WTC11 (cell line): ENCODE results near the gene OTOGL. TPM values are rescaled to one million over a fixed set of nuclear protein-coding genes. Genes with fewer than 3 reads are reported as not detected.

Source experiments
- ATAC-seq: fragments of 200-7000 bp; cut with Tn5 transposase; 2 replicates; pipeline ENCODE4 v1.10.0; 2021; ENCODE audit warnings: mild to moderate bottlenecking, moderate library complexity
- CTCF ChIA-PET: fragments of 300-600 bp; sonication (Branson Sonifier 250); formaldehyde crosslinking; loops from one replicate; lab custom pipeline; 2021; ENCODE audit warnings: antibody characterized with exemption; lab: Charles Lee
- POLR2A ChIA-PET: fragments of 350-600 bp; sonication (Branson Sonifier 250); formaldehyde crosslinking; loops from one replicate; lab custom pipeline; 2021; ENCODE audit warnings: antibody characterized with exemption; lab: Charles Lee
- DNase-seq: peaks from one replicate; pipeline ENCODE4 v3.0.0; 2021; ENCODE audit warnings: low spot score
- H3K27ac Mint-ChIP-seq: 2 replicates; pipeline ENCODE4 v1.8.0; 2021; ENCODE audit warnings: mixed read lengths
- H3K27me3 Mint-ChIP-seq: 2 replicates; pipeline ENCODE4 v1.8.0; 2021; ENCODE audit warnings: low read depth, mild to moderate bottlenecking, moderate library complexity, mixed read lengths
- H3K36me3 Mint-ChIP-seq: 2 replicates; pipeline ENCODE4 v1.8.0; 2021; ENCODE audit warnings: mixed read lengths
- H3K4me1 Mint-ChIP-seq: 2 replicates; pipeline ENCODE4 v1.8.0; 2022; ENCODE audit warnings: mixed read lengths
- H3K4me3 Mint-ChIP-seq: 2 replicates; pipeline ENCODE4 v1.8.0; 2021; ENCODE audit warnings: mild to moderate bottlenecking, moderate library complexity, mixed read lengths
- H3K9me3 Mint-ChIP-seq: 2 replicates; pipeline ENCODE4 v1.8.0; 2021; ENCODE audit warnings: mixed read lengths
- AR ChIP-seq: fragments of 250-450 bp; sonication (Bioruptor Pico); IDR thresholded peaks from 2 replicates; pipeline ENCODE4 v1.9.0; 2021; ENCODE audit warnings: mild to moderate bottlenecking
- ATF1 ChIP-seq: sonication (generic); formaldehyde crosslinking; IDR thresholded peaks from 2 replicates; pipeline ENCODE4 v1.8.1; 2023; ENCODE audit warnings: mild to moderate bottlenecking, moderate library complexity, missing genetic modification reagents
- ATF6 ChIP-seq: sonication (generic); formaldehyde crosslinking; IDR thresholded peaks from 2 replicates; pipeline ENCODE4 v1.8.1; 2023; ENCODE audit warnings: mild to moderate bottlenecking, missing genetic modification reagents
- CREB1 ChIP-seq: sonication (generic); formaldehyde crosslinking; IDR thresholded peaks from 2 replicates; pipeline ENCODE4 v1.8.0; 2023; ENCODE audit warnings: mild to moderate bottlenecking, missing genetic modification reagents
- ELF4 ChIP-seq: sonication (generic); formaldehyde crosslinking; IDR thresholded peaks from 2 replicates; pipeline ENCODE4 v1.8.1; 2022; ENCODE audit warnings: low read depth, mild to moderate bottlenecking, moderate library complexity, missing genetic modification reagents
- FOXJ3 ChIP-seq: sonication (generic); formaldehyde crosslinking; IDR thresholded peaks from 2 replicates; pipeline ENCODE4 v1.9.0; 2021; ENCODE audit warnings: missing genetic modification reagents, mild to moderate bottlenecking, borderline replicate concordance
- GTF2I ChIP-seq: fragments of 250-450 bp; sonication (Bioruptor Pico); conservative IDR thresholded peaks from 2 replicates; pipeline ENCODE4 v1.4.0; 2021; ENCODE audit warnings: mild to moderate bottlenecking
- IRF2 ChIP-seq: sonication (generic); formaldehyde crosslinking; IDR thresholded peaks from 2 replicates; pipeline ENCODE4 v1.8.0; 2022; ENCODE audit warnings: low read depth, missing genetic modification reagents, borderline replicate concordance
- MXD4 ChIP-seq: fragments of 250-450 bp; sonication (Bioruptor Pico); IDR thresholded peaks from 2 replicates; pipeline ENCODE4 v1.8.0; 2021; ENCODE audit warnings: mild to moderate bottlenecking, moderate library complexity, borderline replicate concordance
- NR3C1 ChIP-seq: sonication (generic); formaldehyde crosslinking; conservative IDR thresholded peaks from 2 replicates; pipeline ENCODE4 v1.8.1; 2023; ENCODE audit warnings: low read depth, mild to moderate bottlenecking, missing genetic modification reagents
- PRRX2 ChIP-seq: fragments of 250-450 bp; sonication (Bioruptor Pico); IDR thresholded peaks from 2 replicates; pipeline ENCODE4 v1.8.0; 2021; ENCODE audit warnings: mild to moderate bottlenecking
- RORB ChIP-seq: fragments of 250-450 bp; sonication (Bioruptor Pico); IDR thresholded peaks from 2 replicates; pipeline ENCODE4 v1.9.0; 2021; ENCODE audit warnings: mild to moderate bottlenecking
- SOX15 ChIP-seq: fragments of 250-450 bp; sonication (Bioruptor Pico); IDR thresholded peaks from 2 replicates; pipeline ENCODE4 v1.9.0; 2021; ENCODE audit warnings: mild to moderate bottlenecking
- STAT6 ChIP-seq: sonication (generic); formaldehyde crosslinking; conservative IDR thresholded peaks from 2 replicates; pipeline ENCODE4 v1.8.1; 2023; ENCODE audit warnings: mild to moderate bottlenecking, low read depth, missing genetic modification reagents, moderate library complexity
- TP53 ChIP-seq: sonication (generic); formaldehyde crosslinking; IDR thresholded peaks from 2 replicates; pipeline ENCODE4 v1.8.1; 2023; ENCODE audit warnings: mild to moderate bottlenecking, missing genetic modification reagents
- ZBTB21 ChIP-seq: sonication (generic); formaldehyde crosslinking; IDR thresholded peaks from 2 replicates; pipeline ENCODE4 v1.8.1; 2023; ENCODE audit warnings: mild to moderate bottlenecking, missing genetic modification reagents, borderline replicate concordance
- ZNF121 ChIP-seq: sonication (generic); formaldehyde crosslinking; IDR thresholded peaks from 2 replicates; pipeline ENCODE4 v1.8.0; 2023; ENCODE audit warnings: missing genetic modification reagents
- ZNF281 ChIP-seq: sonication (generic); formaldehyde crosslinking; IDR thresholded peaks from 2 replicates; pipeline ENCODE4 v1.8.0; 2023; ENCODE audit warnings: mild to moderate bottlenecking, missing genetic modification reagents
- ZNF416 ChIP-seq: fragments of 250-450 bp; sonication (Bioruptor Pico); IDR thresholded peaks from 2 replicates; pipeline ENCODE4 v1.9.0; 2021; ENCODE audit warnings: mild to moderate bottlenecking, inconsistent platforms
- ZNF423 ChIP-seq: fragments of 250-450 bp; sonication (Bioruptor Pico); IDR thresholded peaks from 2 replicates; pipeline ENCODE4 v2.1.2; 2022; ENCODE audit warnings: mild to moderate bottlenecking, moderate library complexity
- ZSCAN18 ChIP-seq: fragments of 250-450 bp; sonication (Bioruptor Pico); IDR thresholded peaks from 2 replicates; pipeline ENCODE4 v2.1.2; 2022; ENCODE audit warnings: mild to moderate bottlenecking, moderate library complexity
- total RNA-seq: library from RNA; stranded (reverse); gene quantifications from 3 replicates; pipeline ENCODE4 v1.2.3, GENCODE V29; 2021

OTOGL gene
- total RNA-seq, 1 experiment from 2014 or later, result 0.55 TPM

- POLR2A ChIA-PET, result interaction anchor here (0.5 kb wide), 2 partner anchors 91 to 213 kb away, joined by 5 to 8 read pairs; no protein-coding TSS in a partner anchor
- DNase-seq, result no peak
Measured at GRCh38 chr12:80161612-80162011, 62.3 kb downstream of the OTOGL start.

GRCh38 chr12:80162177-80162576 is 62.8 kb downstream of the OTOGL start:
- H3K9me3 Mint-ChIP-seq, result peaks cover 15% of the 10 kb centered on the region
- CTCF ChIA-PET, result no interaction called here
- ATAC-seq, result no peak
- no peak for TF ChIP-seq NR3C1 (CRISPR knock-in tag)
- no peak for TF ChIP-seq ZNF121 (CRISPR knock-in tag)
- no peak for TF ChIP-seq ATF1 (CRISPR knock-in tag)
- TF ChIP-seq ZNF416, result no peak
- TF ChIP-seq STAT6 (CRISPR knock-in tag), result no peak
- no peak for TF ChIP-seq SOX15 (CRISPR knock-in tag)
- TF ChIP-seq ATF6 (CRISPR knock-in tag), result no peak
- TF ChIP-seq PRRX2 (CRISPR knock-in tag), result no peak
- no peak for TF ChIP-seq CREB1 (CRISPR knock-in tag)
- TF ChIP-seq ZNF423 (CRISPR knock-in tag), result no peak
- TF ChIP-seq AR (CRISPR knock-in tag), result no peak
- TF ChIP-seq, all 79 proteins: peak for 0
- no peak for DNase-seq
- no peaks in the 10 kb centered on the region for H3K27me3 Mint-ChIP-seq
- H3K27ac Mint-ChIP-seq, result no peak overlapping the region
- H3K4me1 Mint-ChIP-seq, result no peaks in the 10 kb centered on the region
- no peak overlapping the region for H3K4me3 Mint-ChIP-seq
- H3K36me3 Mint-ChIP-seq, result no peaks in the 10 kb centered on the region
- POLR2A ChIA-PET, result interaction anchor here (0.5 kb wide), 2 partner anchors 92 to 214 kb away, joined by 5 to 8 read pairs; no protein-coding TSS in a partner anchor

More at GRCh38 chr12:80161612-80162011, 62.3 kb downstream of the OTOGL start:
- H3K4me1 Mint-ChIP-seq, result no peaks in the 10 kb centered on the region
- no peaks in the 10 kb centered on the region for H3K27me3 Mint-ChIP-seq
- H3K9me3 Mint-ChIP-seq, result peaks cover 15% of the 10 kb centered on the region
- no peaks in the 10 kb centered on the region for H3K36me3 Mint-ChIP-seq
- ATAC-seq, result no peak
- H3K27ac Mint-ChIP-seq, result no peak overlapping the region
- TF ChIP-seq SOX15 (CRISPR knock-in tag) (no peak), ZBTB21 (no peak), GTF2I (CRISPR knock-in tag) (no peak)
- H3K4me3 Mint-ChIP-seq, result no peak overlapping the region
- CTCF ChIA-PET, result no interaction called here

- peaks cover 6% of the 10 kb centered on the region for H3K9me3 Mint-ChIP-seq
- ChIA-PET POLR2A (no interaction called here), CTCF (no interaction called here)
- DNase-seq (no peak), ATAC-seq (no peak)
- H3K4me3 Mint-ChIP-seq, result no peak overlapping the region
- TF ChIP-seq ELF4 (no peak), RORB (CRISPR knock-in tag) (no peak), TP53 (no peak), FOXJ3 (CRISPR knock-in tag) (no peak), ZBTB21 (no peak), IRF2 (CRISPR knock-in tag) (no peak), MXD4 (CRISPR knock-in tag) (no peak), ZSCAN18 (no peak), ZNF281 (CRISPR knock-in tag) (no peak)
- no peaks in the 10 kb centered on the region for H3K27me3 Mint-ChIP-seq
- H3K27ac Mint-ChIP-seq, result no peak overlapping the region
- H3K4me1 Mint-ChIP-seq, result no peaks in the 10 kb centered on the region
- H3K36me3 Mint-ChIP-seq, result no peaks in the 10 kb centered on the region
Measured at GRCh38 chr12:80165746-80166145, 66.4 kb downstream of the OTOGL start.
